GM19043 (cell line): ENCODE results near the gene CTBP2.
"Not testable (repeated sequence)": the region's sequence is repeated elsewhere in the genome, so short reads cannot be mapped to it uniquely, and the experiment has no call there.

ENCODE experiments used
- ATAC-seq: cut with Tn5 transposase; IDR thresholded peaks from one replicate; pipeline ENCODE4 v1.9.1; 2021; ENCODE audit warnings: low read depth; ENCODE audit not compliant: unreplicated experiment

CTBP2 gene

DNA sequence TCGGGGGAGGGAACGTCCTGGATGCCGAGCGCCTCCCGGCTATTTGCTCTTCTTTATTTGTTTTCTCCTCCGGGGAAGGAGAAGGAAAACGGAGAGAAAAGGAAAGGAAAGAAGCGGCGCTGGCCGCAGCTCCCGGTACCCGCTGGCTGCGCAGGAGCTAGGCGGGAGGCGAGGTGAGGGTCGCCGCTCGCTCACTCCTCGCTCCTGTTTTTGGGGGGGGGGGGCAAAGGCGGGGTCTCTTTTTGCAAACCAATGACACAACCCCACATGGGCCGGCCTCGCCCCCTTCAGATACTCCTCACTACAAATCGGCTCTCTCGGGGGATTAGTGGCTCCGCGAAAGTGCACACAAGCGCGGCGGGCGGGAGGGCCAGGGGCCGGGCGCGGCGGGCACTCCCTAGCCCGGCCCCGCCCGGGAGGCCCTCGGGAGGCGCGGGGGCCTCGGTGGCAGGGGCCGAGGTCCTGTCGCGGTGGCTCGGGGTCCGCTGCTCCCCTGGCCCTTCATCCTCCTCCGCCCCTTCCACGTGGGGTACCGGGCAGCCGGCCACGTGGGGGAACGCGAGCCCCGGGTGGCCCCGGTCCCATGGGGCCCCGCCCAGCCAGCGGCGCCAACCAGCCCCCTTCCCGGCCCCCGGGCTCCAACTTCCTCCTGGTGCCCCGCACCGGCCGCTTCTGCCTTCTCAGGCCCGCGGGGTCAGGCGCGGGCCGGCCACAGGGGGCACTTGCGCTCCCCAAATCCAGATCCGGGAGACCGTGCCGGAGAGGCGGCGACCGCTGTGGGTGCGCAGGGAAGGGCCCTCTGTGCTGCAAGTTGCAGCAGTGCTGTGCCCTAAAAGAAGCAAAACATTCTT is 718 bp upstream of the CTBP2 start:
- ATAC-seq = no peak

DNA sequence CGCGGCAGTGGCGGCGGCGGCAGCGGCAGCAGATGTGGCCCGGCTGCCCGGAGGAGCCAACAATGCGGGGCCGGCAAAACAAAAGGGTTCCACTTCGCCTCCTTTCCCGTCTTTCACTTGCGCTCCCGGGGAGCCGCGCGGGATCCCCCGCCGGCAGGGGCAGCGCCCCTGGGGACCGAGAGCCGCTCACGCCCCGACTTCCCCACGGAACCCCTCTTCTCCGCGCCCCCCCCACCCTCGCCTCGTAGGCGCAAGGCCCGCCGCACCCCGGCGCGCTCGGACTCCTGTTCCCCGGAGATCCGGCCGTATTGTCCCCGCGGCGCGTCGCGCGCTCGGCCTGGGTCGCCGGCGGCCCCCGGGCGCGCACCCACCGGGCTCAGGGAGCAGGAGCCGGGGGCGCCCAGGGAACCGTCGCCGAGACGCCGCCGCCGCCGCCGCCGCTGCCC is 854 bp downstream of the CTBP2 start:
- no peak for ATAC-seq

DNA sequence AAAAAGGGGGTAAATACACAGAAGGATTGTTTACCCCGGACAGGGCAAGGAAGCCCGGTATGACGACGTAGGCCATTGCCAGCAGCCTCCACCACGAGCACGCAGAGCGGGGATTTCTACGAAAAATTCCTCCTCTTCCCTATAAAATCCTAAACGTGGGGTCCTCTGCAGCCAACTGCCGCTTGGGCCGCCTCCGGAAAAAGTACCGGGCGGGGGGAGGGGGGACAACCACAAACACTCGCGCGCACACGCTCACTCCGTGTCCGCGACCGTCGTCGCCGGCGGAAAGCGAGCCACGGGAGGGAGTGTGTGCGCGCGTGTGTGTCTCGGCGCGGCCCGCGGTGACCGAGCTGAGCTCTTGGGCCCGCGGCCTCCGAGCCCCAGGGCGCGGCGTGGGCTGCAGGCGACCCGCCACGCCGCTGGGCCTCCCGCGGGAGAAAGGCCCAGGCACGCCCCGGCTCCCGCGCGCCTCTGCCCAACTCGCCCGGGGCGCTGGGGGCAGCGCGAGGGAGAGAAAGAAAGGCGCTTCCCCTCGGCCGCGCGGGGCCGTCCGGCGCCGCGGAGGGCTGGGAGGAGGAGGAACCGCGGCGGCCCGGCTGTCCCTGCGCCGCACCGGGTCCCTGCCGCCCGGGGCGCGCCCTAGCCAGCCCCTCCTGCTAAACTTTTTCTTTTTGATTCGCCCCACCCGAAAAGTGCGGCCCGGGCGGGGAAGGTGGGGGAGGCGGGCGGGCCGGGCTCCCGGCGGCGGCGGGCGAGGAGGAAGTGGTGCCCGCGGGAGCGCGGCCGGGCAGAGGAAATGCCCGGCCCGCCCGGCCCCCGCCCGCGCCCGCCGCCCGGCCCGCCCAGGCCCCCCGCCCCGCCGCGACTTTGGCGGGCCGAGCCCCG is 1.5 kb downstream of the CTBP2 start:
- ATAC-seq = no peak

DNA sequence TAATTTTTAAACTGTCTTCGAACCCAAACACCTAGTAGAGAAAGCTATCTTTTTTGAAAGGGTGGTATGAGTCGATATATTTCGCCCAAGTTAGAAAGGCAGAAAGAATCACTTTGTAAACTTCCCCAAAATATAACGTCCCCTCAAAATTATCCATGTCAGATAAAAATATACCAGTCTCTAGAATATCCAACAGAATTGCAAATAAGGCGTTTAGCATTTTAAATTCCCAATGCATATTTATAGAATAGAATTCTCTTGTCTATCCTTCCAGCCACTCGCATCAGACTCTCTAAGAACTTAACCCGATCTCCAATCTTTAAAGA is 2.1 kb downstream of the CTBP2 start:
- ATAC-seq = no peak

DNA sequence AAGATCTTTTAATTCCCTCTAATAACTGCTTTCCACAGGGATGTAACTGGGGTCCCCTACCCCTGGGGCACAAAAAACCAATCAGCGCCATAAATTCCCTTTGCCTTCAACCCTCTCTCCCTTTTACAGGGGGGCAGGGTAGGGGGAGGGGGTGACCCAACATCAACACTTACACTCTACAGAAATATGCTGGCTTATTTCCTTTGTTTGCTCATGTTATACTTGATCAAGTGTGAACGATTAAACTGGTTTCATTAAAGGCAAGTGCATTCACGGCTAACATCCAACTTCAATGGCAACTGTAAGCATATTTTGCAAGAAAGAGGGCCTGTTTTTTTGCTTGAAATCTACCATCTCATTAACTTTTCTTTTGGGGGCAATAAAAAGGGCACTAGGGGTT is 2.9 kb downstream of the CTBP2 start:
- no peak for ATAC-seq

DNA sequence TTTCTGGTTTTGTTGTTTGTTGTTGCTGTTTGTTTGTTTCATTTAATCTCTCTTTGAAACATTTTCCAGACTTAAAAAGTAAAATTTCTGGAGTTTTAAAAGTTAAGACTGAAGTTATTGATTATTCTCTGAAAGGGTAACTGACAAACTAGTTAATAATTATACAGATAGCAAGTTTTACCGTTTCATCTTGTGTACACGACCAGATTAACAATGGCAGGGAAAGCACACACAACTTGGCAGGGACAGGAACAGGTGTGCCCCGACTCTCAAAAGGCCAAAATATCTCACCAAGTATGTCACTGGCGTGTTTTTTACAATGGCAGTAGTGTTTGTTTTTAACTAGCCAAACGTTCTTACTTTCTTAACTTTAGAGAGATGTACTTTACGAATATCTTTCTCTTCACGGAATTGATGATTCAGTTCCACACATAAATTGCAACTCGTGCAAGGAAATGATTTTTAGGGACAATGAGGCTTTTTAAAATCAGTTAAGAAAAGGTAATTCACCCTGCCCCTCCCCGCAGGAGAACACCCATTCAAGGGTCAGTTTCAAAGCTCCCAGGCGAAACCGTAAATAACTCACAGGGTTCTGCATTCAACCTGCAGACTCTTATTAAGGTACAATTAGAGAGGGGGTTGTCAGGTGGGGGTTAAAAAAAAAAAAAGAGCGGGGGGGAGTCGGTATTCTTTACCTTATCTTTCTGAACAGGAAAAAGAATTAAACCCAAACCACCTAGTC is 3.5 kb downstream of the CTBP2 start:
- no peak for ATAC-seq

DNA sequence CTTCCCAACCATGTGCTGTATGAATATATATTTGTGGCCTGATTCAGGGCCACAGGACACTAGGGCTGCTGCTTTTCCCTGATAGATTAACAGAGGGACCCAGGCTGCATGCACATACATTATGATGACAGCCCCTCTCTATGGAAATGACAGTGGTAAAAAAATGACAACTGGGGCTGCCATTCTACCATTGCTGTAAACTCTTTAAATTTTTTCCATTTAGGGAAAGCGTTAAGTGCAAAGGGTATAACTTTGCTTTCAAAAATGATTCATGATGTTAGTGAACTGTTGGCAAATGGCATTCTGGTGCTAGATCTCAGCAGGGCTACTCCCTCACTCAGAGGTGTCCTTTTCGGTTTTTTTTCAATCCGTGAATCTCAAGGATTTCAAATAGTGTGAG is 4.2 kb downstream of the CTBP2 start:
- no peak for ATAC-seq

DNA sequence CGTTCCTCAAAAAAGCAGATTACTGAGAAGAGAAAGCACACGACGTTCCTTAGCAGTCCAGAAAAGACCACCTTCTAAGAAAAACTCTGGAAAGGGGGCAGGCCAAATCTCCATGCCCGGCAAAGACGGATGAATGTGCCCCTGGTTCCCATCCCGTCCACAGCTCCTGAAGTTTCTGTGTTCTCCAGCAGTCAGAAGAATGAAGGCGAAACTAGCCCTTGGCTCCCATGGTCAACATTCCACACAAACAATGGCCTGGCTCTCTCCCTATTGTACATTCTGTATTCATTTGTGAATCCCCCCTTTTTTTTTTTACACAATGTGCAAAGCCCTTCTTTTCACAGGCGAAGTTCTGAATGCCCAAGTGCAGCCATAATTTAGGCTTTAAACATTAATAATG is 5.3 kb downstream of the CTBP2 start:
- no peak for ATAC-seq

DNA sequence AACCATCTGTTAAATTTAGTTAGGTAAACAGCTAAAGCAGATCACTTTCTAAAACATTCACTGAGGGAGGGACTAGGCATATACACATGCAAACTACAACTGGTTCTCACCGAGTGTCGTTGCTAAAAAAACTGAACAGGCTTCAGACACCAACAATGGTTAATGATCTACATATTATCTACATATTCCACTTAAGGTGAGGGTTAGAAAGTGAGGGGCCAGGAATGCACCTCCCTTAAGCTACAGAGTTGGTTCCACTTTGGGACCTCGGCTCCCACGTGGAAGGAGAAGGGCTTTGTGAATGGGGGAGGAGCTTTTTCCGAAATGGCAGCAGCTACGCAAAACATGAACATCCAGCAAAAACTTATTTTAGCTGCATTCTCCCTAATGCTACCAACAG is 5.8 kb downstream of the CTBP2 start:
- no peak for ATAC-seq

DNA sequence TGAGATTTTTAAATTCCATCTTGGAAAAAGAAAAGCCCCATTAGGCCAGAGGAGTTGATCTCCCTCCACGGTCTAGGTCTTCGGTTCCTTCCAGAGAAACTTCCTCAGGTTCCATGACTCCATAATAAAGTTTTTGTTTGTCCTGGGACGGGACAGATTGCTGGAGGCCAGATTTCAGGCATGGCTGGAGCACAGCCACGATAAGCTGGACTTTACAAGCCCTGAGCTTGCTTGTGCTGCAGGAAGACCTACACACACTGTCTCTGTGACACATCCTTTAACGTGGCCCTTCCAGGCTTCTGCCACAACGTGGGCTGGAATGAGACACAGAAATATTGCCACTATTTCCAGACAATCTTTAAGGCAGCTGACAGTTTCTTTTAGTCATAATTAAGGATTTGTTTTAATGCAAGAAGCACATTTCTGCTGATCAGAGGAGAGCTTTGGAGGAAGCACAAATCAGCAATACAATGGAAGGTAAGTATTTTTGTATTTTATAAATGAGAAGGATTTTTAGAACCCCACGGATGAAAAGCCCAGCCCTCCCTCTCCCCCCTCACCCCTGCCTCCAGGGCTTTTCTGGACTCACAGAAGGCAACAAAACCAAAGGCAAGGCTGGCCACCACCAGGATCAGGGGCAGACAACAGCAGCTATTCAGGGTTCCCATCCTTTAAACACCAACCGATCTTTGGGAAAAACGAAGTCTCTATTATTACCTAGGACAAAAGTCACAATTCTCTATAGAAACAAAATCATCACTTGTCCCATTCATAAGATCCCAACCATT is 6.5 kb downstream of the CTBP2 start:
- ATAC-seq = no peak

DNA sequence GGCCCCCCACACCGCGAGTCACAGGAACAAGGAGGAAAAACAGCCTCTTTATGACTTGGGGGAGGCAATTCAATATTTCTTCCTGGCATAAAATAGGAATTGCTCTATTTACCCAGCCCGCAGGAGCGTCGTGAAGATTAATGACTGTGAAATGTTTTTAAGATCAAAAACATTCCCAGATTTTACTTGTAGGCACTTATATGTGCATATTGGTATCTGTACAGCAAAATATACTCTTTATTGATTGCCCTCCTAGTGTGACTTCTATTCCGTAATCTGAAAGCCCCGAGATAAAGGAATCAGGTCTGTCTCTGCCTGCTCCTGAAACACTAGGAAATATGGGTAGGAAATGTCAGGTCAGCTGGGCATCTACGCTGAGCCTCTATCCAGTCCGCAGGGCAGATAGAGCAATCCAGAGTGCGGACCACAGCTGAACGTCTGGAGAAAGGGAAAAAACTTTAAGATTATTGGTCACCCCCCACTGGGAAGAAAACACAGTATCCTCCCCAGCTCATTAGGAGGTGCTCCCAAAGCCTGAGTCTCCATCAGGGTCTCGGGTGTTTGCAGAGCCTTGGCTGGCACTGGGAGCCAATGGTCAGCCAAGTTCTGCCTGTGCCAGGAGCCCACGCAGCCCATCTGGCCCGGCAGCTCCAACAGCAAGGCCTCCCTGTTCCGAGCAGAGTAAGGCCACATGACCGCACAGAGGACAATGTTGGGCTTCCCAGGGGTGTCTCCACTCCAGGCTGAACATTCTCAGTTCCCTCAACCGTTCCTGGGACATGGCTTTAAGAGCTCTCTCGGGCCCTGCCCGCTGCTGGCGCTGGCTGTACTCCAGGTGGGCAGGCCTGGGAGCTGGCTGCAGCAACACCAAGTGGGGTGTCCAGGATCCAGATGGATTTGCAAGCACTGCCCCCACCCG is 7.7 kb downstream of the CTBP2 start:
- no peak for ATAC-seq

DNA sequence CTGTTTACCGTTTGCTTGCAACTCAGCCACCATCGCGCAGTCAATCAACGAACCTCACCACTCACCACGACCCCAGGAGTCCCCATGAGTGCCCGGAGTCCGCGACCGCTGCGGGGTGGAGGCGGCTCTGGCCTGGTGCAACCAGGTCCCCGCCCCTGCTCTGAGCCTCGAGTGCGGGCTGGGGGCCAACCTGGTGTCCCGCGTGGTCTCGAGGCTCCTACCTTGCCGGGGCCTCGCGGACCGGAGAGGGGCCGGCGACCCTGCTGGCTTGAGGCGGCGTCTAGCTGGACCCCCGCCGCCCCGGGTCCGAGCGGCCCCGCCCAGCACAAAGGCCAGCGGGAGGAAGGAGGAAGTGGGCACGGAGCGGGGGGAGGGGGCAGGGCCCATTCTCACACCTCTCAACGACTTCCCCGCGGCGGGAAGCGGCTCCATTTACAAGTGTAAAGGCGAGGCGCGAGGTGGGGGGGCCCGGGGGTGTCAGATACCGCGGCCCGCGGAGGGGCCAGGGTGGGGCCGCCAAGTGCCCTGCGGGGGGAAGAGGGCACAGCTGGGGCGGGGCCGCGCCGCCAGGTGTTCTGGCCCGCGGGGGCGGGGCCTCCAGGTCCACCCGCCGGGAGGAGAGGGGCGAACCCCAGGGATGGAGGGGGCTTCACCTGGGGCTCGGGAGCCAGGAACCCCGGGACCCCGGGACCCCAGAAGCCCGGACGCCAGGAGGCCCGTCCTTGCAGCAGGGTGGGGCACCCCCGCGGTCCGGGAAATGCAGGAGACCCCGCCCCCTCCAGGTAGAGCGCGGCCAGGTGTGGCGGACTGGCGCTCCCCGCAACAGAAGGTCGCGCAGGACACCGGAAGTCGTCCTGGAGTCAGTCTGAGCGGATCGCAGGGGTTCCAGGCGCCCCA is 8.6 kb downstream of the CTBP2 start:
- ATAC-seq = no peak

DNA sequence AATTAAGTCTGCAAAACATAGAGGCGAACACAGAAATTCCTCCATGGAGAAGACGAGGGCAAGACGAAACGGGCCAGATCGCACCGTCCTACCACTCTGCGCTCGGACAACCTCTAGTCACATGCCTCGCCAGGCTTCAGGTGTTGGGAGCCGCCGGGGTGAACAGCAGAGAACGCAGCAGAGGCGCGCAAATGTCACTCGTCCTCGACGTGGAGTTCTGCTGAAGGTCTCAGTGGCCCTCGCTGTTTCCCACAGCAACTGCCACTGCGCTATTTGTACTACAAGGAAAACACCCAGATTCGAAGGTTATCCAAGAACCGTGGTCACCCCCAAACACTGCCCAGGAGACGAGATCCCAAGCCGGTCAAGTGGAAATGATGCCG is 9.2 kb downstream of the CTBP2 start:
- no peak for ATAC-seq

DNA sequence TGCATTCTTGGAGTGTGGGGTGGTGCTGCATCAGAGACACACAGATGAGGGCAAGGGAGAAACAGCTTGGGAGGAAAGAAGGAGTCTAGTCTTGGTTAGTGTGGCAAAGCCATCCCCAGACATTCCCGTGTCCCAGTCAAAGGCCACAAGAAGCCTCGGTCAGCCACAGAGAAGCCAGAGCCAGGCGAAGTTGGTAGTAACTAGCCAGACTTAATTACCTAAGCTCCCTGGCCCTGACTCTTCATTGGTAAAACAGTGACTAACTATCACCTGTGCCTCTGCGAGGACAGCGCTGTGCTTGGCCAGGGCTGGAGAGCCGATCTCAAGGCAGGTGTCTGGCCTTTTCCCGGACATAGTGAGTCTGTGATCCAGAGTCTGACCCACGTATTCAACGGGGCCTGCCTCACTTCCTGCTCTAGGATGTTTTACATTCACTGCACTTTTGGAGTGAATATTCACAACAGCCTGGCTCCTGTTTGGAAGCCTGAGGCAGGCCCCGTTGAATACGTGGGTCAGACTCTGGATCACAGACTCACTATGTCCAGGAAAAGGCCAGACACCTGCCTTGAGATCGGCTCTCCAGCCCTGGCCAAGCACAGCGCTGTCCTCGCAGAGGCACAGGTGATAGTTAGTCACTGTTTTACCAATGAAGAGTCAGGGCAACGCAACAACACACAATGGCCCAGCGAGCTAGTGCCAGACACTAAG is 9.8 kb downstream of the CTBP2 start:
- not testable (repeated sequence) for ATAC-seq

DNA sequence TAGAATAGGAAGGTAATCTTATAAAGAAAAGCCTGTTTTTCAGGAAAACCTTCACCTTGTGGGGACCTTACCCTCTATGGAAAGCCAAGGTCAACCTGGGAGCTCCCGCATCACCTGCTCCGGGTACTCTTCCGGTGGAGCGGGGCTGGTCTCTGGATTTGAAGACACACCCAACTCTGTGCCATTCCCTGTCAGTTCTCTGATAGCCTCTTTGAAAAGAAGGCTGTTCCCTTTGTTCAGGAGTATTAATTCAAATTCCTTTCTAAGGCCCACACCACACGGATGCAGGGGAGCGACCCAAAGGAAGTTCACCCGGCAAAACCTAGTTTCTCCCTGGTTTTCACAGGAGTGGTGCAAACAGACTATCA is 10.7 kb downstream of the CTBP2 start:
- ATAC-seq = no peak

DNA sequence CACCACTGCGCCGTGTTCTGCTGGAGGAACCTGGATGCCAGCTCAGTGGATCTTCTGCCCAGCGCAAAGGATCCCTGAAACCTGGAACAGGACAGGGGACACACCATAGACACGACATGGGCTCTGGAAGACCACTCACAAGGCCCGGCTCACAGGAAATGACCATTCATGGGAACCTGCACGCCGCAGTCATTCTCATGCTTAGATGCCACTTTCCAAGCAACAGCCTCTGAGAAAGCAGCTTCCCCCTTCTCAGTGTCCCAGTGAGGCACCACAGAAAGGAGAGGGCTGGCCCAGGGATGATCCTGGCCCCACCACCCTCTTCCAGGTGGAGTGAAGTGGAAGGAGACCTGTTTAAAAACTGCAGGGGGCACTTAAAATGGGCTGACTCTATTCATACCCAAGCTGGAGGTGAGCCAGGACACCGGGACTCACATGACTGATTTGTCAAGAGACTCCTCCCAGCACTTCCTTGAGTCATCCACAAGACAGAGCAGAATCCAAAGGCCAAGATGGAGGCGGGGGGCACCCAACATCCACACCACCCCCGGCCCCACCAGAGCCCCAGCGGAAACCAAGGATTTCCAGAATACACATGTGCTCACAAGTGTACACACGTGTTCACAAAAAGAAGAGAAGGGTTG is 11.2 kb downstream of the CTBP2 start:
- no peak for ATAC-seq

DNA sequence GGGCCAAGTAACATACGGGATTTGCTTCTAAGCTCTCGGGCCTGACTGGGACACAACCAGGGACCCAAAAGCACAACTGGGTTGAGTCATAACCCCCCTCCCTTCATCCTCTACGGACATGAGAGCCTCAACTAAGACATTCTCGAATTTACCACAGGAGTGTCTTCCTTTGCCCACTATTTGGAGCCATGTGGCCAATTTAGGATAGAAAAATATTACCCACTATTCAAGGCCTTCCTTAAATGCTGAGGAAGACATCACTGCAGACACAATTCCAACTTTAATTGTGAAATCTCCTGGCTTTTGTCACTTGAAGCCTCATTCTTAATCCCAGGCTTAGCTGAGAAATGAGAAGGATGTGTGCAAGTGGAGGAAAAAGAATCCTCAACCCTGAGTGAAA is 11.8 kb downstream of the CTBP2 start:
- no peak for ATAC-seq
